C4-2B (cell line): ENCODE measurements around the gene ZNF341.

Source experiments
- ZFX ChIP-seq: fragments of 450-650 bp; IDR thresholded peaks from 2 replicates; pipeline ENCODE4 v1.6.1; 2017
- TF ChIP-seq, protein P1 (sequence below): fragments of 450-650 bp; conservative IDR thresholded peaks from 2 replicates; pipeline ENCODE4 v1.5.1; 2017; ENCODE audit warnings: mild to moderate bottlenecking

DNA sequence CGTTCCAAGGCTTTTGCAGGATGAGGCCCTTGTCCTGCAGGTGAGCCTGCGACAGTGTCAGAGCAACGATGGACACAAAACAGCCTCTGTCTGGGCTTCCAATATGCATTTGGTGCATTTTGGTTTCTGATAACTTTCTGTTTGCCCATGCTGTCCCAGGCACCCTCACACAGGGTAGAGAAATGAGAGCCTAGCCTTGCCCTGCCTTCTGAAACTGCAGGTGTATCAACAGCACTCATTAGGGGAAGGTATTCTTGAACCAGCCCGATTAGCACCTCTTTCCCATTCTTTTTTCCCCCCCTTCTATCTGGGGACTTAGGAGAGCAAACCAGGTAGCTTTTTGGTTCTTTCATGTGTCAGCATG, 109.6 kb downstream of the ZNF341 start:
- TF ChIP-seq, protein P1, sequence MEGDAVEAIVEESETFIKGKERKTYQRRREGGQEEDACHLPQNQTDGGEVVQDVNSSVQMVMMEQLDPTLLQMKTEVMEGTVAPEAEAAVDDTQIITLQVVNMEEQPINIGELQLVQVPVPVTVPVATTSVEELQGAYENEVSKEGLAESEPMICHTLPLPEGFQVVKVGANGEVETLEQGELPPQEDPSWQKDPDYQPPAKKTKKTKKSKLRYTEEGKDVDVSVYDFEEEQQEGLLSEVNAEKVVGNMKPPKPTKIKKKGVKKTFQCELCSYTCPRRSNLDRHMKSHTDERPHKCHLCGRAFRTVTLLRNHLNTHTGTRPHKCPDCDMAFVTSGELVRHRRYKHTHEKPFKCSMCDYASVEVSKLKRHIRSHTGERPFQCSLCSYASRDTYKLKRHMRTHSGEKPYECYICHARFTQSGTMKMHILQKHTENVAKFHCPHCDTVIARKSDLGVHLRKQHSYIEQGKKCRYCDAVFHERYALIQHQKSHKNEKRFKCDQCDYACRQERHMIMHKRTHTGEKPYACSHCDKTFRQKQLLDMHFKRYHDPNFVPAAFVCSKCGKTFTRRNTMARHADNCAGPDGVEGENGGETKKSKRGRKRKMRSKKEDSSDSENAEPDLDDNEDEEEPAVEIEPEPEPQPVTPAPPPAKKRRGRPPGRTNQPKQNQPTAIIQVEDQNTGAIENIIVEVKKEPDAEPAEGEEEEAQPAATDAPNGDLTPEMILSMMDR: no peak
- no peak for TF ChIP-seq ZFX
